Measurements from ENCODE around the gene CRTAC1.

The CRTAC1 gene

GRCh38 chr10:97974526-97975525 is 55.6 kb downstream of the CRTAC1 start:
- no peak for DNase-seq (ENCODE audit: low read depth in 3 of 3)

- DNase-seq (ENCODE audit: low read depth in 3 of 3) = no peak
Observed at GRCh38 chr10:97974100-97974499, 56.3 kb downstream of the CRTAC1 start.

- no peak for DNase-seq (ENCODE audit: low read depth in 3 of 3)
Observed at GRCh38 chr10:97969538-97970079, 60.8 kb downstream of the CRTAC1 start.

- no peak for DNase-seq (ENCODE audit: low read depth in 3 of 3)
Observed at GRCh38 chr10:97964748-97965147, 65.7 kb downstream of the CRTAC1 start.

- no peak for DNase-seq (ENCODE audit: low read depth in 3 of 3)
Observed at GRCh38 chr10:97961945-97962344, 68.5 kb downstream of the CRTAC1 start.

- DNase-seq (ENCODE audit: low read depth in 3 of 3) = no peak
Observed at GRCh38 chr10:97960269-97961056, 70.0 kb downstream of the CRTAC1 start.

GRCh38 chr10:97949462-97949861 is 81.0 kb downstream of the CRTAC1 start:
- no peak for DNase-seq (ENCODE audit: low read depth in 3 of 3)

GRCh38 chr10:97948822-97949221 is 81.6 kb downstream of the CRTAC1 start:
- no peak for DNase-seq (ENCODE audit: low read depth in 3 of 3)

GRCh38 chr10:97944772-97945171 is 85.6 kb downstream of the CRTAC1 start:
- no peak for DNase-seq (ENCODE audit: low read depth in 3 of 3)

- no peak for DNase-seq (ENCODE audit: low read depth in 3 of 3)
Observed at GRCh38 chr10:97943294-97943693, 87.1 kb downstream of the CRTAC1 start.

- DNase-seq (ENCODE audit: low read depth in 3 of 3) = no peak
Observed at GRCh38 chr10:97940534-97940933, 89.9 kb downstream of the CRTAC1 start.

GRCh38 chr10:97939446-97939990 is 90.9 kb downstream of the CRTAC1 start:
- DNase-seq (ENCODE audit: low read depth in 3 of 3) = no peak

- no peak for DNase-seq (ENCODE audit: low read depth in 3 of 3)
Observed at GRCh38 chr10:97937928-97938327, 92.5 kb downstream of the CRTAC1 start.

GRCh38 chr10:97937054-97937453 is 93.4 kb downstream of the CRTAC1 start:
- DNase-seq (ENCODE audit: low read depth in 3 of 3) = no peak

GRCh38 chr10:97936126-97936525 is 94.3 kb downstream of the CRTAC1 start:
- DNase-seq (ENCODE audit: low read depth in 3 of 3) = no peak

- no peak for DNase-seq (ENCODE audit: low read depth in 3 of 3)
Observed at GRCh38 chr10:97932932-97933530, 97.4 kb downstream of the CRTAC1 start.

GRCh38 chr10:97931041-97931440 is 99.4 kb downstream of the CRTAC1 start:
- no peak for DNase-seq (ENCODE audit: low read depth in 3 of 3)

- no peak for DNase-seq (ENCODE audit: low read depth in 3 of 3)
Observed at GRCh38 chr10:97928897-97929296, 101.5 kb downstream of the CRTAC1 start.

GRCh38 chr10:97927622-97928021 is 102.8 kb downstream of the CRTAC1 start:
- no peak for DNase-seq (ENCODE audit: low read depth in 3 of 3)

GRCh38 chr10:97926055-97926454 is 104.4 kb downstream of the CRTAC1 start:
- DNase-seq (ENCODE audit: low read depth in 3 of 3) = no peak

- DNase-seq (ENCODE audit: low read depth in 3 of 3) = no peak
Observed at GRCh38 chr10:97925308-97925938, 105.0 kb downstream of the CRTAC1 start.

Data from stimulated activated CD4-positive, alpha-beta T cell treated with anti-CD3 and anti-CD28 coated beads, TNF-alpha, amount 100 ng/mL, for 48 hours (primary cell).